Chondrocyte (in vitro differentiated cells): Measurements from ENCODE around the gene PAPPA2. TPM values are rescaled to one million over a fixed set of nuclear protein-coding genes. Genes with fewer than 3 reads are reported as not detected.
A peak's percentile ranks its signal among the peaks of the same experiment; 100 is the strongest.

Experiments used
- DNase-seq: peaks from one replicate; pipeline ENCODE4 v3.0.0; 2021; ENCODE audit warnings: mixed read lengths, low spot score
- H3K27ac Mint-ChIP-seq: one replicate; pipeline ENCODE4 v1.8.0; 2021; ENCODE audit warnings: mild to moderate bottlenecking, moderate library complexity, mixed read lengths; ENCODE audit not compliant: unreplicated experiment
- H3K27me3 Mint-ChIP-seq: 2 replicates; pipeline ENCODE4 v1.8.0; 2021; ENCODE audit warnings: low read depth, mixed read lengths
- H3K36me3 Mint-ChIP-seq: 2 replicates; pipeline ENCODE4 v1.8.0; 2021; ENCODE audit warnings: low read depth, mixed read lengths
- H3K4me1 Mint-ChIP-seq: 2 replicates; pipeline ENCODE4 v1.8.0; 2021; ENCODE audit warnings: low read depth, mild to moderate bottlenecking, mixed read lengths
- H3K4me3 Mint-ChIP-seq: one replicate; pipeline ENCODE4 v1.8.0; 2021; ENCODE audit warnings: mild to moderate bottlenecking, moderate library complexity, mixed read lengths; ENCODE audit not compliant: unreplicated experiment
- H3K9me3 Mint-ChIP-seq: 2 replicates; pipeline ENCODE4 v1.8.0; 2021; ENCODE audit warnings: low read depth, mixed read lengths
- CTCF ChIP-seq: fragments of 200-600 bp; sonication (generic); IDR thresholded peaks from 2 replicates; pipeline ENCODE4 v1.5.0; 2021; ENCODE audit warnings: antibody characterized with exemption, mild to moderate bottlenecking, moderate library complexity
- total RNA-seq: library from RNA; stranded (reverse); gene quantifications from 3 replicates; pipeline ENCODE4 v1.2.1, GENCODE V29; 2021

PAPPA2 gene
- total RNA-seq, 1 donor from 2014 or later: 0.42 TPM

- peaks cover 3% of the 10 kb centered on the region for H3K27me3 Mint-ChIP-seq
- TF ChIP-seq CTCF: no peak
- H3K9me3 Mint-ChIP-seq: no peaks in the 10 kb centered on the region
- DNase-seq: no peak
- no peaks in the 10 kb centered on the region for H3K4me1 Mint-ChIP-seq
- H3K27ac Mint-ChIP-seq: no peak overlapping the region
- no peak overlapping the region for H3K4me3 Mint-ChIP-seq
- no peaks in the 10 kb centered on the region for H3K36me3 Mint-ChIP-seq
Measured at GRCh38 chr1:176670853-176671252, 207.9 kb downstream of the PAPPA2 start.

- Mint-ChIP-seq H3K36me3 (no peaks in the 10 kb centered on the region), H3K27ac (no peak overlapping the region), H3K9me3 (no peaks in the 10 kb centered on the region), H3K27me3 (peaks cover 19% of the 10 kb centered on the region), H3K4me3 (no peak overlapping the region), H3K4me1 (no peaks in the 10 kb centered on the region)
- DNase-seq: no peak
- no peak for TF ChIP-seq CTCF
Measured at GRCh38 chr1:176682830-176683535, 220.0 kb downstream of the PAPPA2 start.

- DNase-seq: no peak
- H3K27me3 Mint-ChIP-seq: peaks cover 9% of the 10 kb centered on the region
- no peaks in the 10 kb centered on the region for H3K9me3 Mint-ChIP-seq
- no peaks in the 10 kb centered on the region for H3K36me3 Mint-ChIP-seq
- H3K4me3 Mint-ChIP-seq: no peak overlapping the region
- H3K27ac Mint-ChIP-seq: no peak overlapping the region
- H3K4me1 Mint-ChIP-seq: no peaks in the 10 kb centered on the region
- peak; percentile 85 for TF ChIP-seq CTCF
Measured at GRCh38 chr1:176691251-176692228, 228.6 kb downstream of the PAPPA2 start.

GRCh38 chr1:176692431-176692830, 229.5 kb downstream of the PAPPA2 start:
- H3K9me3 Mint-ChIP-seq: no peaks in the 10 kb centered on the region
- no peak overlapping the region for H3K4me3 Mint-ChIP-seq
- no peaks in the 10 kb centered on the region for H3K36me3 Mint-ChIP-seq
- no peak overlapping the region for H3K27ac Mint-ChIP-seq
- no peak for TF ChIP-seq CTCF
- DNase-seq: no peak
- H3K27me3 Mint-ChIP-seq: peaks cover 8% of the 10 kb centered on the region
- no peaks in the 10 kb centered on the region for H3K4me1 Mint-ChIP-seq

GRCh38 chr1:176692988-176693696, 230.2 kb downstream of the PAPPA2 start:
- DNase-seq: no peak
- Mint-ChIP-seq H3K4me3 (no peak overlapping the region), H3K4me1 (no peaks in the 10 kb centered on the region), H3K9me3 (no peaks in the 10 kb centered on the region), H3K27ac (no peak overlapping the region), H3K36me3 (no peaks in the 10 kb centered on the region), H3K27me3 (peaks cover 6% of the 10 kb centered on the region)
- TF ChIP-seq CTCF: no peak
